A673 (cell line): ENCODE results near the gene EVI2A.

ENCODE experiments used
- CTCF ChIP-seq: fragments of 300-800, 200-600 bp; sonication (generic); conservative IDR thresholded peaks from 2 replicates; pipeline ENCODE4 v1.5.1; 2017; ENCODE audit warnings: low read depth, mild to moderate bottlenecking, antibody characterized with exemption, low read length, moderate library complexity, mixed read lengths
- EZH2 ChIP-seq: fragments of 200-600 bp; sonication (generic); IDR thresholded peaks from 2 replicates; pipeline ENCODE4 v1.6.1; 2017; ENCODE audit warnings: borderline replicate concordance, low read depth, mild to moderate bottlenecking, mixed read lengths, antibody characterized with exemption, low read length; ENCODE audit not compliant: poor library complexity, severe bottlenecking

GRCh38 chr17:31314782-31315100 lies 6.7 kb downstream of the EVI2A start:
- TF ChIP-seq CTCF (no peak), EZH2 (no peak)
